ENCODE data around the gene KIF2A. TPM values are rescaled to one million over a fixed set of nuclear protein-coding genes. Genes with fewer than 3 reads are reported as not detected.

The KIF2A gene
- total RNA-seq, 3 donors from 2014 or later = 34.2 to 43.3 (median 41.8) TPM

DNA sequence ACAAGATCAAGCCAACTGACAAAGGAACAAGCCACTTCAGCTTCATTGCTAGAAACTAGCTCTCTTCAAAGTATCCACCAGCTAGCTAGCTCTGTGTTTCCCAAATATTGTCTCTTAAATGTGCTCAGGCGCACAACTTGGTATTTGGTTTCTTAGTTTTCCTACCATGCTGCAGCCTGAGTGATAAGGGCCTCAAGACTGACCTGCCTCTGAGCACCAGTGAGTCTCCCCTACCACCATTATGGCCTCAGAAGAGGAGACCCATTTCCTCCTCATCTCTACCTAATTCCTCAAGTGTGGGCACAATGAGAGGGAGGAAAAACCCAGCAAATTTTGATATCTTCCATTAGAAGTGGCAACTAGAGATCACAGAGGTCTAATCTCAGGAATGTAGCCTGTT, 34.6 kb upstream of the KIF2A start:
- ATAC-seq (no peak), DNase-seq (no peak)
- Histone ChIP-seq H3K4me3 (no peak overlapping the region), H3K4me1 (ENCODE audit: low read depth) (peaks cover 6% of the 10 kb centered on the region), H3K36me3 (ENCODE audit: low read depth) (no peaks in the 10 kb centered on the region), H3K9me3 (no peaks in the 10 kb centered on the region)
- intact Hi-C loops (cut with DNase I, micrococcal nuclease) = no loop called here
- TF ChIP-seq, protein P1, sequence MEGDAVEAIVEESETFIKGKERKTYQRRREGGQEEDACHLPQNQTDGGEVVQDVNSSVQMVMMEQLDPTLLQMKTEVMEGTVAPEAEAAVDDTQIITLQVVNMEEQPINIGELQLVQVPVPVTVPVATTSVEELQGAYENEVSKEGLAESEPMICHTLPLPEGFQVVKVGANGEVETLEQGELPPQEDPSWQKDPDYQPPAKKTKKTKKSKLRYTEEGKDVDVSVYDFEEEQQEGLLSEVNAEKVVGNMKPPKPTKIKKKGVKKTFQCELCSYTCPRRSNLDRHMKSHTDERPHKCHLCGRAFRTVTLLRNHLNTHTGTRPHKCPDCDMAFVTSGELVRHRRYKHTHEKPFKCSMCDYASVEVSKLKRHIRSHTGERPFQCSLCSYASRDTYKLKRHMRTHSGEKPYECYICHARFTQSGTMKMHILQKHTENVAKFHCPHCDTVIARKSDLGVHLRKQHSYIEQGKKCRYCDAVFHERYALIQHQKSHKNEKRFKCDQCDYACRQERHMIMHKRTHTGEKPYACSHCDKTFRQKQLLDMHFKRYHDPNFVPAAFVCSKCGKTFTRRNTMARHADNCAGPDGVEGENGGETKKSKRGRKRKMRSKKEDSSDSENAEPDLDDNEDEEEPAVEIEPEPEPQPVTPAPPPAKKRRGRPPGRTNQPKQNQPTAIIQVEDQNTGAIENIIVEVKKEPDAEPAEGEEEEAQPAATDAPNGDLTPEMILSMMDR (IDR thresholded peaks at IDR 0.05) = no peak

- Histone ChIP-seq H3K9me3 (no peaks in the 10 kb centered on the region), H3K4me1 (ENCODE audit: low read depth) (peaks cover 6% of the 10 kb centered on the region), H3K36me3 (ENCODE audit: low read depth) (no peaks in the 10 kb centered on the region), H3K4me3 (no peak overlapping the region)
- TF ChIP-seq, protein P1 (IDR thresholded peaks at IDR 0.05) = no peak
- intact Hi-C loops (cut with DNase I, micrococcal nuclease) = no loop called here
- ATAC-seq (no peak), DNase-seq (no peak)
Measured at GRCh38 chr5:62271870-62272269, 34.1 kb upstream of the KIF2A start.

DNA sequence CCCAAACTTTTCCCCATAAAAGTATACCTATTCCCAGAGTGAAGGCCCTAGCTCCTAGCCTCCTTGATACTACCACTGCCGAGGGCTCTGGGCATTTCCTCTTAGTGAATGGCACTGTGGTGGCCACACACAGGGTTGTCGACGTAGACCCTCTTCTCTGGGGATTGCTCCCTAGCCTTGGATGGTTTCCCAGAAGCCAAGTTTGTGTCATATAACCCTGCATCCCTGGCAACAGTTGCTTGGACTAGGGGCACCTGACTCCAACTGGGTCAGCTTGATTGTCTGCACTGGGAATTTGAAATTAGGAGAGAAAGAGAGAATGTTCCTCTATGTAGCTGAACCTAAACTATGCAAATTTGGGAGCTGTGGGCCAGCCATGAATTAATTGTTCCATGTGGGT, 32.3 kb upstream of the KIF2A start:
- Histone ChIP-seq H3K9me3 (no peaks in the 10 kb centered on the region), H3K4me1 (ENCODE audit: low read depth) (peaks cover 2% of the 10 kb centered on the region), H3K36me3 (ENCODE audit: low read depth) (no peaks in the 10 kb centered on the region), H3K4me3 (no peak overlapping the region)
- intact Hi-C loops (cut with DNase I, micrococcal nuclease) = no loop called here
- ATAC-seq (no peak), DNase-seq (no peak)
- TF ChIP-seq, protein P1 (IDR thresholded peaks at IDR 0.05) = no peak

DNA sequence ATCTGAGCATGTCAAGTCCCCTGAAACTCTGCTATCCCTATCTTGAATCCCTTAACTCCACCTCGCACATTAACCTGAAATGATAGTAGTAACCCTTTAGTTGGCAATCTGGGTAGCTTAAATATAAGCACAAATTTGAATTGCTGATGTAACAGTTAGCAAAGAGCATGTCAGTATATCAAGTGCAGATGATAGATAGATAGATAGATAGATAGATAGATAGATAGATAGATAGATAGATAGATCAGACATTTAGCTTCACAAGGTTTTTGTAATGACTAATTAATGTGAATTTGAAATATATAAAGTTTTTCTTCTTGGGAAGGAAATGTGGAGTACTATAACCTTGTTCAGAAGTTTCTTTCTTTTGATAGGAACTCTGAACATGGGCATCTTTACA, 30.4 kb upstream of the KIF2A start:
- TF ChIP-seq, protein P1 (IDR thresholded peaks at IDR 0.05) = no peak

GRCh38 chr5:62281411-62281810, 24.6 kb upstream of the KIF2A start:
- Histone ChIP-seq H3K4me3 (no peak overlapping the region), H3K36me3 (ENCODE audit: low read depth) (no peaks in the 10 kb centered on the region), H3K9me3 (no peaks in the 10 kb centered on the region), H3K4me1 (ENCODE audit: low read depth) (no peaks in the 10 kb centered on the region)
- intact Hi-C loops (cut with DNase I, micrococcal nuclease) = no loop called here
- DNase-seq (no peak), ATAC-seq (no peak)
- TF ChIP-seq, protein P1 (IDR thresholded peaks at IDR 0.05) = no peak

More for the DNA sequence above, 30.4 kb upstream of the KIF2A start:
- H3K36me3 ChIP-seq (ENCODE audit: low read depth) = no peaks in the 10 kb centered on the region
- DNase-seq = no peak
- no peaks in the 10 kb centered on the region for H3K9me3 ChIP-seq
- H3K4me3 ChIP-seq = no peak overlapping the region
- no peak for ATAC-seq
- intact Hi-C loops (cut with DNase I, micrococcal nuclease) = no loop called here
- no peaks in the 10 kb centered on the region for H3K4me1 ChIP-seq (ENCODE audit: low read depth)

DNA sequence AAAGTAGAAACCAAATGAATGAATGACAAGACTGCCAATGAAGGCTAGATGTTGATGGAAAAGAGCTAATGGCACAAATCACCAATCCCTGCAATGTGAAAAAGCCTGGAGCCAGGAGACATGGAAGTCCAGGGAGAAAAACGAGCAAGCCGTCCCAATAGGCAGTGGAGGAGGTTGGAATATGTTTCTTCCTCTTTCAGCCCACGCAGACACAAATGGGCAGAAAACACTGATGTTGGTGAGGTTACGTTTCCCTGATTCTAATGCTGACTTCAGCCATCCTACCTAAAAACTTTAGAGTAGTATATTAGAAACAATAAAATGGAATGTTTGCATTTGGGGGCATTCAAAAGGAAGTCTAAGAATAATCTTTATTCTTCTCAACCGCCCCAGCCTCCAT, 23.9 kb upstream of the KIF2A start:
- H3K36me3 ChIP-seq (ENCODE audit: low read depth) = no peaks in the 10 kb centered on the region
- TF ChIP-seq, protein P1 (IDR thresholded peaks at IDR 0.05) = no peak
- DNase-seq = no peak
- ATAC-seq = no peak
- H3K4me3 ChIP-seq = no peak overlapping the region
- H3K9me3 ChIP-seq = no peaks in the 10 kb centered on the region
- intact Hi-C loops (cut with DNase I, micrococcal nuclease) = no loop called here
- H3K4me1 ChIP-seq (ENCODE audit: low read depth) = no peaks in the 10 kb centered on the region
